Globus pallidus (tissue), 1 donor: ENCODE measurements around the gene GJB3.
"Not testable (repeated sequence)": the region's sequence is repeated elsewhere in the genome, so short reads cannot be mapped to it uniquely, and the experiment has no call there.

ENCODE experiments used
- DNase-seq: peaks from one replicate; pipeline ENCODE4 v3.0.0-alpha.2; 2015; ENCODE audit warnings: low spot score

The GJB3 gene

GRCh38 chr1:34786521-34787325 lies 5.7 kb downstream of the GJB3 start:
- DNase-seq, result peak; percentile 76

GRCh38 chr1:34787461-34788420 lies 6.7 kb downstream of the GJB3 start:
- no peak for DNase-seq

- no peak for DNase-seq
Observed at GRCh38 chr1:34790985-34791384, 10.0 kb downstream of the GJB3 start.

GRCh38 chr1:34792424-34792823 lies 11.4 kb downstream of the GJB3 start:
- no peak for DNase-seq

- no peak for DNase-seq
Observed at GRCh38 chr1:34792868-34793727, 12.1 kb downstream of the GJB3 start, which contains the start of gene GJA4. Gene GJA4 (plus strand): TSS chr1:34792999. CDS start chr1:34794214, 1,215 bp downstream.

GRCh38 chr1:34794001-34794789 lies 13.2 kb downstream of the GJB3 start:
- no peak for DNase-seq

- no peak for DNase-seq
Observed at GRCh38 chr1:34794790-34795180, 13.8 kb downstream of the GJB3 start.

- no peak for DNase-seq
Observed at GRCh38 chr1:34795916-34796315, 14.9 kb downstream of the GJB3 start.

- no peak for DNase-seq
Observed at GRCh38 chr1:34796990-34797389, 16.0 kb downstream of the GJB3 start.

GRCh38 chr1:34800214-34800613 lies 19.2 kb downstream of the GJB3 start:
- DNase-seq, result no peak

GRCh38 chr1:34803770-34804169 lies 22.8 kb downstream of the GJB3 start:
- no peak for DNase-seq

- DNase-seq, result no peak
Observed at GRCh38 chr1:34806396-34806795, 25.4 kb downstream of the GJB3 start.

- DNase-seq, result no peak
Observed at GRCh38 chr1:34808051-34808810, 27.2 kb downstream of the GJB3 start.

- not testable (repeated sequence) for DNase-seq
Observed at GRCh38 chr1:34810781-34811180, 29.8 kb downstream of the GJB3 start.

- no peak for DNase-seq
Observed at GRCh38 chr1:34816332-34816731, 35.3 kb downstream of the GJB3 start.

- DNase-seq, result no peak
Observed at GRCh38 chr1:34816778-34817177, 35.8 kb downstream of the GJB3 start.

- DNase-seq, result not testable (repeated sequence)
Observed at GRCh38 chr1:34818862-34819261, 37.8 kb downstream of the GJB3 start.

GRCh38 chr1:34822202-34822601 lies 41.2 kb downstream of the GJB3 start:
- no peak for DNase-seq

- DNase-seq, result no peak
Observed at GRCh38 chr1:34824817-34825454, 43.9 kb downstream of the GJB3 start.
